ENCODE measurements around the gene EPN2.

GRCh38 chr17:19268611-19269010, 31.4 kb downstream of the EPN2 start:
- TF ChIP-seq, protein P1, sequence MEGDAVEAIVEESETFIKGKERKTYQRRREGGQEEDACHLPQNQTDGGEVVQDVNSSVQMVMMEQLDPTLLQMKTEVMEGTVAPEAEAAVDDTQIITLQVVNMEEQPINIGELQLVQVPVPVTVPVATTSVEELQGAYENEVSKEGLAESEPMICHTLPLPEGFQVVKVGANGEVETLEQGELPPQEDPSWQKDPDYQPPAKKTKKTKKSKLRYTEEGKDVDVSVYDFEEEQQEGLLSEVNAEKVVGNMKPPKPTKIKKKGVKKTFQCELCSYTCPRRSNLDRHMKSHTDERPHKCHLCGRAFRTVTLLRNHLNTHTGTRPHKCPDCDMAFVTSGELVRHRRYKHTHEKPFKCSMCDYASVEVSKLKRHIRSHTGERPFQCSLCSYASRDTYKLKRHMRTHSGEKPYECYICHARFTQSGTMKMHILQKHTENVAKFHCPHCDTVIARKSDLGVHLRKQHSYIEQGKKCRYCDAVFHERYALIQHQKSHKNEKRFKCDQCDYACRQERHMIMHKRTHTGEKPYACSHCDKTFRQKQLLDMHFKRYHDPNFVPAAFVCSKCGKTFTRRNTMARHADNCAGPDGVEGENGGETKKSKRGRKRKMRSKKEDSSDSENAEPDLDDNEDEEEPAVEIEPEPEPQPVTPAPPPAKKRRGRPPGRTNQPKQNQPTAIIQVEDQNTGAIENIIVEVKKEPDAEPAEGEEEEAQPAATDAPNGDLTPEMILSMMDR (IDR thresholded peaks at IDR 0.05): no peak
- TF ChIP-seq POLR2A (IDR thresholded peaks at IDR 0.05) (no peak), EP300 (IDR thresholded peaks at IDR 0.05) (no peak)

Measured in tibial nerve (tissue), 4 donors.